GM12872 (cell line): ENCODE data around the gene ERICH3.

ENCODE experiments used
- TF ChIP-seq, protein P1 (sequence below): IDR thresholded peaks from 3 replicates; pipeline ENCODE4 v1.5.1; 2011; ENCODE audit warnings: low read depth, mild to moderate bottlenecking, low read length, moderate library complexity; ENCODE audit not compliant: insufficient read depth

ERICH3 gene

DNA sequence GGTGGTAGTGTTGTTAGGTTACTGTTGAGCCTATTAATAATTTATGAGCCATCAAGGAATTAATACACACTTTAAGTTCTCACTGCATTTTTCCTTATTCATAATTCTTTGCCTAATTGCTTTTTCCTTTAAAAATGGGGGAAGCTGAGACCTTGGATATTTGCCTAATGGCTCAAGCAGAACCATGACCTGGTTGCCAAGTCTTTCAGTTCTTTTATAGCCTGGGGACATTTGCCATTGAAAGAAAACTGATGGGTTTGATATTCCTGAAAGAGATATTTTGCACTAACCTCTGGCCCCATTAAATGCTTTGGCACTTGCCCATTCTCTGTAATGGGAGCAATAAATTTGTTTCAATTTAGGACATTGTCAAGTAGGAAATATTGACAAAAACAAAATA lies 142.7 kb downstream of the ERICH3 start:
- TF ChIP-seq, protein P1, sequence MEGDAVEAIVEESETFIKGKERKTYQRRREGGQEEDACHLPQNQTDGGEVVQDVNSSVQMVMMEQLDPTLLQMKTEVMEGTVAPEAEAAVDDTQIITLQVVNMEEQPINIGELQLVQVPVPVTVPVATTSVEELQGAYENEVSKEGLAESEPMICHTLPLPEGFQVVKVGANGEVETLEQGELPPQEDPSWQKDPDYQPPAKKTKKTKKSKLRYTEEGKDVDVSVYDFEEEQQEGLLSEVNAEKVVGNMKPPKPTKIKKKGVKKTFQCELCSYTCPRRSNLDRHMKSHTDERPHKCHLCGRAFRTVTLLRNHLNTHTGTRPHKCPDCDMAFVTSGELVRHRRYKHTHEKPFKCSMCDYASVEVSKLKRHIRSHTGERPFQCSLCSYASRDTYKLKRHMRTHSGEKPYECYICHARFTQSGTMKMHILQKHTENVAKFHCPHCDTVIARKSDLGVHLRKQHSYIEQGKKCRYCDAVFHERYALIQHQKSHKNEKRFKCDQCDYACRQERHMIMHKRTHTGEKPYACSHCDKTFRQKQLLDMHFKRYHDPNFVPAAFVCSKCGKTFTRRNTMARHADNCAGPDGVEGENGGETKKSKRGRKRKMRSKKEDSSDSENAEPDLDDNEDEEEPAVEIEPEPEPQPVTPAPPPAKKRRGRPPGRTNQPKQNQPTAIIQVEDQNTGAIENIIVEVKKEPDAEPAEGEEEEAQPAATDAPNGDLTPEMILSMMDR, result no peak

DNA sequence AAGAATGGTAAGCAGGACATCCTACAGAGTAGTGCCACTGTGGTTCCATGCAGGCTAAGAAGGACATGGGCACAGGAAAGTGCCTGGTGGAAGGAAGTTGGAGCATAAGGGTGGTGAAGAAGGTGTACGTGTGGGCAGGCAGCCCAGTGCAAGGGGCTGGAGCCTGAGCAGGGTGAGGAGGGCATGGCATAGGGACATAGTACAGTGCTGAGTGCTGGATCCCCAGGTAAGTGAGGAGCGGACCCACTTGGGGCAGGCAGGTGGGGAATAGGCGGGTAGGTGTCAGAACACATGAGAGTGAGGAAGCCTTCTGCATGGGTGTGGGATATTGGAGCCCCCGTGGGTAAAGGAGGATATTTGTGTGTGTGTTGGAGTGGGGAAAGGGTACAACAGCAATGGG lies 145.5 kb downstream of the ERICH3 start:
- TF ChIP-seq, protein P1, result no peak

DNA sequence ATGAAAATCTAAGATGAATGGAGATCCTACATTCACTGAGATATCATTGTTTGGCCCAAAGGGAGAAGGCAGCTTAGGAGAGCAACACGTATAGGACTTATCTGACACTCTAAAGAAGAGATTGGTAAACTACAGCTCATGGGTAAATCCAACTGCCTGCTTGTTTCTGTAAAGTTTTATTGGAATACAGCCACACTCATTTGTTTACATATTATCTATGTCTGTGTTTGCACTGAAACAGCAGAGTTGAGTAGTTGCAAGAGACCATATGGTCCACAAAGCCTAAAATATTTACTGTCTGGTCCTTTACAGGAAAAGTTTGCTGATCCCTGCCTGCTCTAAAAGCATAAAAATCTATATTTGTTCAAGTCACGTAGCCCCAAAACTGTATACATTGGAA lies 146.9 kb downstream of the ERICH3 start:
- TF ChIP-seq, protein P1, result no peak

DNA sequence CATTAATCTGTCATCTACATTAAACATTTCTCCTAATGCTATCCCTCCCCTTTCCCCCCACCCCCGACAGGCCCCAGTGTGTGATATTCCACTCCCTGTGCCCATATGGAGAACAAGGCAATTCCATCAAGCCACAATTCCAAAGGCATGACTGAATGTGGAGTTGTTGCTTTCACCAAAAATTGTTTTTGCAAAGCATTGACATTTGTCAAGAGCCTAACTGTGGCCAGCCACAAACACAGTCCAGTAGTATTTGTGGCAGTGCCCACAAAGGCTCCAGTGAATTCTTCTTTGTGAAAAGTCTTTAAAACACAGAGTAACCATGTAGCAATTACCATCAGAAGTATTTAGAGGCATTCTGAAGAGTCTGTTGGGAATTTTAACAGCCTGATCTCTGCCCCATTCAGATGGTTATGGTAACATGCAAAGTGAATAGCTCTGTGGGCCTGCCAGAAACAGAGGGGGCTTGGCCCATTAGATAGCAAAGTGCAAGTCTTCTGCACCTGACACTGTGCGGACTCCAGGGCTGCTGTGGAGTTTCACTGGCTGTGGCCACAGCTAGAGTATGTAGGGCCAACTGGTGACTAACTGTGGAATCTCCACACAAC lies 149.6 kb downstream of the ERICH3 start:
- TF ChIP-seq, protein P1, result no peak

DNA sequence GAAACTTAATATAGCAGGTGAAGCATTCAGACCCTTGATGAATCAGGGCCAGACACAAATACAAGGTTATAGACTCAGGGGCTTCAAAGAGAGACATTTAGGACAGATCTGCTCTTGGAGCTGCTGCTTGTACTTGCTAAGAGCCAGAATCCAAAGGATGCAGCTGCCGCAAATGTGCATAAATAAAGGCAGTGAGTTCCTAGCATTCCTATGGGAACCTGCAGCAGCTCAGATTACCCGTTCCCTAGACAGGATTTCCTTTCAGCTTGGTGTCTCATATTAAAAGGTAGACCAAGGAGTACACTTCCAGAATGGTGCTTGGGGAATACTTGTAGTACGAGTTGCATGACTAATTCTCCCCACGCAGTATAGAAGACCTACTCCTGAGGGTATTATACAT lies 151.4 kb downstream of the ERICH3 start:
- TF ChIP-seq, protein P1, result no peak
